ENCODE measurements around the gene NPLOC4.

The NPLOC4 gene

DNA sequence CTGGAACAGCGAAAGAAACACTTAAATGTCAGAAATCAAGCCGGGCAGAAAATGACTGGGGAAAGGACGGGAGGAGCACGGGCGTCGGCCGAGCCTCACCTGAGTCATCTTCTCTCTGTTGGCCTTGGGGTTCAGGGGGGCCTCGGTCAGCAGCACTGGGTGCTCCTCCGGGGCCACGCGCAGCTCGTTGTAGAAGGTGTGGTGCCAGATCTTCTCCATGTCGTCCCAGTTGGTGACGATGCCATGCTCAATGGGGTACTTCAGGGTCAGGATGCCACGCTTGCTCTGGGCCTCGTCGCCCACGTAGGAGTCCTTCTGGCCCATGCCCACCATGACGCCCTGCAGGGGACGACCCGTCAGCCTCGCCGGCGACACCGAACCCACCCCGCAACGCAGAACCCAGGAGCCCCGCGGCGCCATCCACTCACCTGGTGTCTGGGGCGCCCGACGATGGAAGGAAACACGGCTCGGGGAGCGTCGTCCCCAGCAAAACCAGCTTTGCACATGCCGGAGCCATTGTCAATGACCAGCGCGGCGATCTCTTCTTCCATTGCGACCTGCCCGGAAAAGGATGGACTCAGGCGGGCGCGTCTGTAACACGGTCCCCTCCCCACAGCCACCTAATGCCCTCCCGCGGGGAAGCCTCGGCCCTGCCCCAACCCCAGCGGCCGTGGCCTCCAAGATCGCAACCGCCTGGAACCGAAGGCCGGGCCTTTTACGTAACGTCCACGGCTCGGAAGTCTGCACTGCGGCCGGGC, 124.9 kb downstream of the NPLOC4 start:
- H3K36me3 ChIP-seq (ENCODE audit: control insufficient read depth, insufficient read depth, low read length, severe bottlenecking): peaks cover 33% of the 10 kb centered on the region
- no peaks in the 10 kb centered on the region for H3K27me3 ChIP-seq (replicated peaks; ENCODE audit: control insufficient read depth, insufficient read depth, low read length)
- peaks cover 45% of the 10 kb centered on the region for H3K4me1 ChIP-seq (ENCODE audit: control insufficient read depth, insufficient read depth, low read length)
- no peak for DNase-seq (ENCODE audit: low read depth)
- H3K4me3 ChIP-seq (ENCODE audit: low read length): peak overlapping the region; percentile 87
- H3K9me3 ChIP-seq (ENCODE audit: control insufficient read depth, low read length): no peaks in the 10 kb centered on the region
- H3K9ac ChIP-seq (ENCODE audit: low read length): peak overlapping the region; percentile 97

DNA sequence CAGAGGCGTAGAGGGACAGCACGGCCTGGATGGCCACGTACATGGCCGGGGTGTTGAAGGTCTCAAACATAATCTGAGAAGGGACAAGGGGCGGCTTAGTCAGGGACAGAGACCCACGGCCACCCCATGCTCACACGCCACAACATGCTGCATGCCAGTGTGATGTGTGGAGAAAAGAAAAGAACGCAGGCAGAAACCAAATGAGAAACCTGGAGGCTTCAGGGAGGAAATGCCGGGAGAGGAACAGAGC, 125.4 kb downstream of the NPLOC4 start:
- Histone ChIP-seq H3K9ac (ENCODE audit: low read length) (peak overlapping the region; percentile 97), H3K36me3 (ENCODE audit: control insufficient read depth, insufficient read depth, low read length, severe bottlenecking) (peaks cover 33% of the 10 kb centered on the region), H3K4me1 (ENCODE audit: control insufficient read depth, insufficient read depth, low read length) (peaks cover 41% of the 10 kb centered on the region), H3K9me3 (ENCODE audit: control insufficient read depth, low read length) (no peaks in the 10 kb centered on the region), H3K4me3 (ENCODE audit: low read length) (peak overlapping the region; percentile 87), H3K27me3 (replicated peaks; ENCODE audit: control insufficient read depth, insufficient read depth, low read length) (no peaks in the 10 kb centered on the region)
- no peak for DNase-seq (ENCODE audit: low read depth)

DNA sequence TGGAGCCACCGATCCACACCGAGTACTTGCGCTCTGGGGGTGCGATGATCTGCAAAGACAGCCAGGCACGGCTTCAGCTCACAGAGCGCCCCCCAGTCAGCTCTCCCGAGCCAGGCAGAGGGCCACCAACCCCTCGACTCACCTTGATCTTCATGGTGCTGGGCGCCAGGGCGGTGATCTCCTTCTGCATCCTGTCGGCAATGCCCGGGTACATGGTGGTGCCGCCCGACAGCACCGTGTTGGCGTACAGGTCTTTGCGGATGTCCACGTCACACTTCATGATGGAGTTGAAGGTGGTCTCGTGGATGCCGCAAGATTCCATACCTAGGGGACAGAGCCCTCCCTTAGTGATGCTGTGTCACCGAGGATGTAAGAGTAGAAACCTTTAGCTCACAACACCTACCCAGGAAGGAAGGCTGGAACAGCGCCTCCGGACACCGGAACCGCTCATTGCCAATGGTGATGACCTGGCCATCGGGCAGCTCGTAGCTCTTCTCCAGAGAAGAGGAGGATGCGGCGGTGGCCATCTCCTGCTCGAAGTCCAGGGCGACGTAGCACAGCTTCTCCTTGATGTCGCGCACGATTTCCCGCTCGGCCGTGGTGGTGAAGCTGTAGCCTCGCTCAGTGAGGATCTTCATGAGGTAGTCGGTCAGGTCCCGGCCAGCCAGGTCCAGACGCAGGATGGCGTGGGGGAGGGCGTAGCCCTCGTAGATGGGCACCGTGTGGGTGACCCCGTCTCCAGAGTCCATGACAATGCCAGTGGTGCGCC, 125.9 kb downstream of the NPLOC4 start:
- Histone ChIP-seq H3K9me3 (ENCODE audit: control insufficient read depth, low read length) (no peaks in the 10 kb centered on the region), H3K4me1 (ENCODE audit: control insufficient read depth, insufficient read depth, low read length) (peaks cover 36% of the 10 kb centered on the region), H3K27me3 (replicated peaks; ENCODE audit: control insufficient read depth, insufficient read depth, low read length) (no peaks in the 10 kb centered on the region), H3K36me3 (ENCODE audit: control insufficient read depth, insufficient read depth, low read length, severe bottlenecking) (peaks cover 33% of the 10 kb centered on the region), H3K4me3 (ENCODE audit: low read length) (peak overlapping the region; percentile 87), H3K9ac (ENCODE audit: low read length) (peak overlapping the region; percentile 97)
- peak; percentile 43 for DNase-seq (ENCODE audit: low read depth)

- Histone ChIP-seq H3K27me3 (replicated peaks; ENCODE audit: control insufficient read depth, insufficient read depth, low read length) (no peaks in the 10 kb centered on the region), H3K4me1 (ENCODE audit: control insufficient read depth, insufficient read depth, low read length) (peaks cover 34% of the 10 kb centered on the region), H3K36me3 (ENCODE audit: control insufficient read depth, insufficient read depth, low read length, severe bottlenecking) (peaks cover 33% of the 10 kb centered on the region), H3K9me3 (ENCODE audit: control insufficient read depth, low read length) (no peaks in the 10 kb centered on the region), H3K9ac (ENCODE audit: low read length) (peak overlapping the region; percentile 97), H3K4me3 (ENCODE audit: low read length) (peak overlapping the region; percentile 87)
- DNase-seq (ENCODE audit: low read depth): peak; percentile 48
Observed at GRCh38 chr17:81509972-81510784, 126.7 kb downstream of the NPLOC4 start.

- Histone ChIP-seq H3K9me3 (ENCODE audit: control insufficient read depth, low read length) (no peaks in the 10 kb centered on the region), H3K4me1 (ENCODE audit: control insufficient read depth, insufficient read depth, low read length) (peaks cover 34% of the 10 kb centered on the region), H3K4me3 (ENCODE audit: low read length) (peak overlapping the region; percentile 87), H3K27me3 (replicated peaks; ENCODE audit: control insufficient read depth, insufficient read depth, low read length) (no peaks in the 10 kb centered on the region), H3K9ac (ENCODE audit: low read length) (peak overlapping the region; percentile 97), H3K36me3 (ENCODE audit: control insufficient read depth, insufficient read depth, low read length, severe bottlenecking) (peaks cover 33% of the 10 kb centered on the region)
- peak; percentile 53 for DNase-seq (ENCODE audit: low read depth)
Observed at GRCh38 chr17:81509207-81509971, 127.5 kb downstream of the NPLOC4 start.

DNA sequence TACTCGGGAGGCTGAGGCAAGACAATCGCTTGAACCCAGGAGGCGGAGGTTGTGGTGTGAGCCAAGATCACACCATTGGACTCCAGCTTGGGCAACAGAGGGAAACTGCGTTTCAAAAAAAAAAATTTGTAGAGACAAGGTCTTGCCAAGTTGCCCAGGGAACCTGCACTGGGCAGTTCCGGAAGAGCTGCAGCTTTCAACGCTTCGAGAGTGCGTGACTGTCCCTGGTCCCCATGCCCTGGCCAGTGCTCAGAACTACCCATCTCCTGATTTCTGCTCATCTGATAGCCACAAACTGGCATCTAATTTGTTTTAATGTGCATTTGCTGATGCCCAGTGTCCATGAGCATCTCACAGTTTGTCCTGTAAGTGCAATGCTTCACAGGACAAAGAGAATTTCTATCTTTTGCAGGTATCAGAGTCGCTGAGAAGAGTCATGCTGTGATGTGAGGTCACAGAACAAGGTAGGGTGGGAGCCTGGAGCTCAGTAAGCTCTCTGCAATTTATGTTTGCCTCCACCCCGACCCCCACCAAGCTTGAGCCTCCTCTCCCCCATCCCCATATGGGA, 128.2 kb downstream of the NPLOC4 start:
- H3K4me1 ChIP-seq (ENCODE audit: control insufficient read depth, insufficient read depth, low read length): peaks cover 30% of the 10 kb centered on the region
- H3K36me3 ChIP-seq (ENCODE audit: control insufficient read depth, insufficient read depth, low read length, severe bottlenecking): peaks cover 33% of the 10 kb centered on the region
- H3K9me3 ChIP-seq (ENCODE audit: control insufficient read depth, low read length): no peaks in the 10 kb centered on the region
- H3K4me3 ChIP-seq (ENCODE audit: low read length): peak overlapping the region; percentile 87
- peak; percentile 34 for DNase-seq (ENCODE audit: low read depth)
- H3K27me3 ChIP-seq (replicated peaks; ENCODE audit: control insufficient read depth, insufficient read depth, low read length): no peaks in the 10 kb centered on the region
- peak overlapping the region; percentile 97 for H3K9ac ChIP-seq (ENCODE audit: low read length)

Measured in adipocyte (in vitro differentiated cells).